OCI-LY1 (cell line): ENCODE measurements around the gene IP6K3.

Experiments used
- EZH2 ChIP-seq: fragments of 200-600 bp; sonication (generic), shearing (Covaris generic); IDR thresholded peaks from 2 replicates; pipeline ENCODE4 v1.8.0; 2017; ENCODE audit warnings: borderline replicate concordance, mixed run types, mild to moderate bottlenecking, antibody characterized with exemption, low read length, moderate library complexity, mixed read lengths
- TF ChIP-seq, protein P1 (sequence below): fragments of 200-600 bp; sonication (generic), shearing (Covaris generic); IDR thresholded peaks from 2 replicates; pipeline ENCODE4 v1.5.1; 2017; ENCODE audit warnings: mild to moderate bottlenecking, antibody characterized with exemption, low read length, moderate library complexity, mixed read lengths

DNA sequence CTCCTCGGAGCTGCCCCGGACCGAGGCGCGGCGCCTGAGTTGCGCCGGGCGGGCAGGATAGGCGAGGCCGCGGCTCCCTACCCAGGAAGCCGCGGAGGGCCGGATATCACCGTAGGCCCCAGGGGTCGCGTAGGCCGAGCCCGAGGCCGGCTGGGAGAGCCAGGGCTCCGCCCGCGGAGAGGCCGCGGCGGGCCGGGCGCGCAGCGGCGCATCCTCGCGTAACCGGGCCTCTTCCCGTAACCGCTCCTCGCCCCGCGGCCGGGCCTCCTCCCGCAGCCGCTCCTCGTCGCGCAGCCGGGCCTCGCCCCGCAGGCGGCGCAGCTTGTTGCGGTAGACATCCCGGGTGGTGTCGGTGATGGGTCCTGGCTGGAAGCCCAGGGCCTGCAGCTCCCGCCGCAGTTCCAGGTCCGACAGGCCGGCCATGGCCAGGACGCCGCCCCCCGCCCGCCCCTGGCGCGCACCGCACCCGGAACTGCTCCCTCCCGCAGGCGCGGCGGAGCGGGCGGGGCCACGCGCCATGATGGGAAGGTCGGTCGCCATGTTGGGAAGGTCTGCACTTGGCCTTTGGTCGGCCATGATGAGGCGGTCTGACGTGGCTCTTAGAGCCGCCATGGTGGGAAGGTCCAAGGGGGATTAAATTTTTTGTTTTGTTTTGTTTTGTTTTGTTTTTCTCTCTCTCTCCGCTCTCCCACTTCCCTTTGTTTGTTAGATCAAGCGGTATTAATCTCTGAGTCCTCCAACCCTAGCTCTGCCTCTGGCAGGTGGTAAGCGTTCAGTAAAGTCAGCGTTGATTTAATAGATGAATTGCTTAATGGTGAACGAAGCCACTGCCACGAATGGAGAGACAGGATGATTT is 42.2 kb upstream of the IP6K3 start, which contains the start of gene LEMD2:
- TF ChIP-seq, protein P1, sequence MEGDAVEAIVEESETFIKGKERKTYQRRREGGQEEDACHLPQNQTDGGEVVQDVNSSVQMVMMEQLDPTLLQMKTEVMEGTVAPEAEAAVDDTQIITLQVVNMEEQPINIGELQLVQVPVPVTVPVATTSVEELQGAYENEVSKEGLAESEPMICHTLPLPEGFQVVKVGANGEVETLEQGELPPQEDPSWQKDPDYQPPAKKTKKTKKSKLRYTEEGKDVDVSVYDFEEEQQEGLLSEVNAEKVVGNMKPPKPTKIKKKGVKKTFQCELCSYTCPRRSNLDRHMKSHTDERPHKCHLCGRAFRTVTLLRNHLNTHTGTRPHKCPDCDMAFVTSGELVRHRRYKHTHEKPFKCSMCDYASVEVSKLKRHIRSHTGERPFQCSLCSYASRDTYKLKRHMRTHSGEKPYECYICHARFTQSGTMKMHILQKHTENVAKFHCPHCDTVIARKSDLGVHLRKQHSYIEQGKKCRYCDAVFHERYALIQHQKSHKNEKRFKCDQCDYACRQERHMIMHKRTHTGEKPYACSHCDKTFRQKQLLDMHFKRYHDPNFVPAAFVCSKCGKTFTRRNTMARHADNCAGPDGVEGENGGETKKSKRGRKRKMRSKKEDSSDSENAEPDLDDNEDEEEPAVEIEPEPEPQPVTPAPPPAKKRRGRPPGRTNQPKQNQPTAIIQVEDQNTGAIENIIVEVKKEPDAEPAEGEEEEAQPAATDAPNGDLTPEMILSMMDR, result no peak
- TF ChIP-seq EZH2, result no peak
